WTC11 (cell line): ENCODE measurements around the gene SUPV3L1. TPM values are rescaled to one million over a fixed set of nuclear protein-coding genes. Genes with fewer than 3 reads are reported as not detected.
A peak's percentile ranks its signal among the peaks of the same experiment; 100 is the strongest.

Source experiments
- ATAC-seq: fragments of 200-7000 bp; cut with Tn5 transposase; 2 replicates; pipeline ENCODE4 v1.10.0; 2021; ENCODE audit warnings: mild to moderate bottlenecking, moderate library complexity
- CTCF ChIA-PET: fragments of 300-600 bp; sonication (Branson Sonifier 250); formaldehyde crosslinking; loops from one replicate; lab custom pipeline; 2021; ENCODE audit warnings: antibody characterized with exemption; lab: Charles Lee
- POLR2A ChIA-PET: fragments of 350-600 bp; sonication (Branson Sonifier 250); formaldehyde crosslinking; loops from one replicate; lab custom pipeline; 2021; ENCODE audit warnings: antibody characterized with exemption; lab: Charles Lee
- DNase-seq: peaks from one replicate; pipeline ENCODE4 v3.0.0; 2021; ENCODE audit warnings: low spot score
- H3K27ac Mint-ChIP-seq: 2 replicates; pipeline ENCODE4 v1.8.0; 2021; ENCODE audit warnings: mixed read lengths
- H3K27me3 Mint-ChIP-seq: 2 replicates; pipeline ENCODE4 v1.8.0; 2021; ENCODE audit warnings: low read depth, mild to moderate bottlenecking, moderate library complexity, mixed read lengths
- H3K36me3 Mint-ChIP-seq: 2 replicates; pipeline ENCODE4 v1.8.0; 2021; ENCODE audit warnings: mixed read lengths
- H3K4me1 Mint-ChIP-seq: 2 replicates; pipeline ENCODE4 v1.8.0; 2022; ENCODE audit warnings: mixed read lengths
- H3K4me3 Mint-ChIP-seq: 2 replicates; pipeline ENCODE4 v1.8.0; 2021; ENCODE audit warnings: mild to moderate bottlenecking, moderate library complexity, mixed read lengths
- H3K9me3 Mint-ChIP-seq: 2 replicates; pipeline ENCODE4 v1.8.0; 2021; ENCODE audit warnings: mixed read lengths
- ATF3 ChIP-seq: sonication (generic); formaldehyde crosslinking; conservative IDR thresholded peaks from 2 replicates; pipeline ENCODE4 v1.8.1; 2022; ENCODE audit warnings: mild to moderate bottlenecking, missing genetic modification reagents
- E2F1 ChIP-seq: sonication (generic); formaldehyde crosslinking; IDR thresholded peaks from 2 replicates; pipeline ENCODE4 v1.8.0; 2022; ENCODE audit warnings: mild to moderate bottlenecking, missing genetic modification reagents
- HMGA2 ChIP-seq: fragments of 250-450 bp; sonication (Bioruptor Pico); IDR thresholded peaks from 2 replicates; pipeline ENCODE4 v1.4.0; 2021; ENCODE audit warnings: mild to moderate bottlenecking, moderate library complexity
- KAT7 ChIP-seq: sonication (generic); formaldehyde crosslinking; IDR thresholded peaks from 2 replicates; pipeline ENCODE4 v1.8.1; 2023; ENCODE audit warnings: missing genetic modification reagents, mild to moderate bottlenecking, borderline replicate concordance
- MLX ChIP-seq: sonication (generic); formaldehyde crosslinking; IDR thresholded peaks from 2 replicates; pipeline ENCODE4 v1.8.1; 2023; ENCODE audit warnings: mild to moderate bottlenecking, missing genetic modification reagents, moderate library complexity
- NFYB ChIP-seq: sonication (generic); formaldehyde crosslinking; conservative IDR thresholded peaks from 2 replicates; pipeline ENCODE4 v1.8.0; 2022; ENCODE audit warnings: low read depth, missing genetic modification reagents
- PRDM15 ChIP-seq: sonication (generic); formaldehyde crosslinking; IDR thresholded peaks from 2 replicates; pipeline ENCODE4 v1.8.0; 2022; ENCODE audit warnings: missing genetic modification reagents
- PRRX2 ChIP-seq: fragments of 250-450 bp; sonication (Bioruptor Pico); IDR thresholded peaks from 2 replicates; pipeline ENCODE4 v1.8.0; 2021; ENCODE audit warnings: mild to moderate bottlenecking
- SMAD4 ChIP-seq: sonication (generic); formaldehyde crosslinking; IDR thresholded peaks from 2 replicates; pipeline ENCODE4 v1.8.0; 2022; ENCODE audit warnings: mild to moderate bottlenecking, missing genetic modification reagents
- SP1 ChIP-seq: sonication (generic); formaldehyde crosslinking; conservative IDR thresholded peaks from 2 replicates; pipeline ENCODE4 v1.8.1; 2022; ENCODE audit warnings: missing genetic modification reagents
- ZBTB21 ChIP-seq: sonication (generic); formaldehyde crosslinking; IDR thresholded peaks from 2 replicates; pipeline ENCODE4 v1.8.1; 2023; ENCODE audit warnings: mild to moderate bottlenecking, missing genetic modification reagents, borderline replicate concordance
- ZNF219 ChIP-seq: sonication (generic); formaldehyde crosslinking; IDR thresholded peaks from 2 replicates; pipeline ENCODE4 v1.8.0; 2023; ENCODE audit warnings: missing genetic modification reagents, mild to moderate bottlenecking, borderline replicate concordance
- total RNA-seq: library from RNA; stranded (reverse); gene quantifications from 3 replicates; pipeline ENCODE4 v1.2.3, GENCODE V29; 2021
- TF ChIP-seq, protein P1 (sequence below): sonication (generic); formaldehyde crosslinking; IDR thresholded peaks from 2 replicates; pipeline ENCODE4 v1.8.1; 2022; ENCODE audit warnings: low read depth, missing genetic modification reagents, borderline replicate concordance
- TF ChIP-seq, protein P2 (sequence below): fragments of 250-450 bp; sonication (Bioruptor Pico); IDR thresholded peaks from 2 replicates; pipeline ENCODE4 v1.9.0; 2021; ENCODE audit warnings: mild to moderate bottlenecking
- TF ChIP-seq, protein P3 (sequence below): fragments of 250-450 bp; sonication (Bioruptor Pico); IDR thresholded peaks from 2 replicates; pipeline ENCODE4 v1.9.0; 2021; ENCODE audit warnings: moderate library complexity, mild to moderate bottlenecking, inconsistent platforms, borderline replicate concordance
- TF ChIP-seq, protein P4 (sequence below): fragments of 250-450 bp; sonication (Bioruptor Pico); IDR thresholded peaks from 2 replicates; pipeline ENCODE4 v1.9.0; 2021; ENCODE audit warnings: mild to moderate bottlenecking
- TF ChIP-seq, protein P5 (sequence below): sonication (generic); formaldehyde crosslinking; IDR thresholded peaks from 2 replicates; pipeline ENCODE4 v1.8.1; 2023; ENCODE audit warnings: mild to moderate bottlenecking, missing genetic modification reagents, moderate library complexity

Gene SUPV3L1
- total RNA-seq, 1 experiment from 2014 or later = 41.2 TPM

DNA sequence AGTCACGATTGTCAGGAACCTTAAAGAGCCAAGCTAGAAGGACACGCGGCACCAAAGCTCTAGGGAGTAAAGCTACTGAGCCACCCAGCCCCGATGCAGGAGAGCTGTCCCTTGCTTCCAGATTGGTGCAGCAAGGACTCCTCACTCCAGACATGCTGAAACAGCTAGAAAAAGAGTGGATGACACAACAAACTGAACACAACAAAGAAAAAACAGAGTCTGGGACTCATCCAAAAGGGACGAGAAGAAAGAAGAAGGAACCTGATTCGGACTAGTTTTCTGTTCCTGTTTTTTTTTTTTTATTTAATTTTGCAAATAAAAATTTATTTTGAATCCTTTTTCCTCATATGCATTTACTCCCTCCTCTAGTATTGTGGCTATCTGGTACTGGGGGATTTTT is 28.7 kb downstream of the SUPV3L1 start (continued):
- TF ChIP-seq, protein P1, sequence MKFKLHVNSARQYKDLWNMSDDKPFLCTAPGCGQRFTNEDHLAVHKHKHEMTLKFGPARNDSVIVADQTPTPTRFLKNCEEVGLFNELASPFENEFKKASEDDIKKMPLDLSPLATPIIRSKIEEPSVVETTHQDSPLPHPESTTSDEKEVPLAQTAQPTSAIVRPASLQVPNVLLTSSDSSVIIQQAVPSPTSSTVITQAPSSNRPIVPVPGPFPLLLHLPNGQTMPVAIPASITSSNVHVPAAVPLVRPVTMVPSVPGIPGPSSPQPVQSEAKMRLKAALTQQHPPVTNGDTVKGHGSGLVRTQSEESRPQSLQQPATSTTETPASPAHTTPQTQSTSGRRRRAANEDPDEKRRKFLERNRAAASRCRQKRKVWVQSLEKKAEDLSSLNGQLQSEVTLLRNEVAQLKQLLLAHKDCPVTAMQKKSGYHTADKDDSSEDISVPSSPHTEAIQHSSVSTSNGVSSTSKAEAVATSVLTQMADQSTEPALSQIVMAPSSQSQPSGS (CRISPR knock-in tag) = no peak

DNA sequence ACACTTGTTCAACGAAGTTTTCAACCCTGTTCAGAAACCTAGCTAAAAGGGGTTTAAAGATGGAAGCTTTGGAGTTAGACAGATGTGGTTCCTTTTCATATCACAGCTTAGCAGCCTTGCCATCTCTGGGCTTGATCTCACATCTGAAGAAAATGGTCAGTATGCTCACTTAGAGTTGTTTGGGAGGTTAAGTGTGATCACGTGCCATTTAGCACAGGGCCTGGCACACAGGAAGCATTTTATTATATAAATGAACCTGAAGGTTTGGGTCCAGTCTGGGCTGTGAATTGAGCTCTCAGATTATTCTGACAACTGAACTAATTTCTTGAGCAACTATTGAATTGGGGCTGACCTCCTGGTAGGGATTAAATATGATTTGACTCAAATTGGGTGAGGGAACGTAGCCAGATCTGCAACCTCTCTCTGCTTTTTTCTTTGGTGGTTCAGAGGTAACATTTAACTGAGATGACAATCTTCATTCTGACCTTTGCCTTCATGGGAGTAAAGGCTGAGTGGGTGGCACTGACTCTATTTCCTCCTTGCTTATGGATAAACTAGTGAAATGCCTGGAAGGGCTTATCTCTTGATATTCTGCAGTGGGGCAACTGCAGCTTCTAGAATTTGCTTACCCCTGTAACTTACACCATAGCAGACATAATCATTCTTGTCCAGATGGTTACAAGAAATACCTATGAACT is 29.9 kb downstream of the SUPV3L1 start:
- ATAC-seq (no peak), DNase-seq (no peak)
- TF ChIP-seq, protein P2, sequence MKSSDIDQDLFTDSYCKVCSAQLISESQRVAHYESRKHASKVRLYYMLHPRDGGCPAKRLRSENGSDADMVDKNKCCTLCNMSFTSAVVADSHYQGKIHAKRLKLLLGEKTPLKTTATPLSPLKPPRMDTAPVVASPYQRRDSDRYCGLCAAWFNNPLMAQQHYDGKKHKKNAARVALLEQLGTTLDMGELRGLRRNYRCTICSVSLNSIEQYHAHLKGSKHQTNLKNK (CRISPR knock-in tag) = no peak
- TF ChIP-seq KAT7 (CRISPR knock-in tag) (no peak), E2F1 (CRISPR knock-in tag) (no peak), ZNF219 (CRISPR knock-in tag) (no peak), SP1 (CRISPR knock-in tag) (no peak), PRRX2 (no peak), NFYB (CRISPR knock-in tag) (no peak), HMGA2 (CRISPR knock-in tag) (no peak)
- TF ChIP-seq, protein P3, sequence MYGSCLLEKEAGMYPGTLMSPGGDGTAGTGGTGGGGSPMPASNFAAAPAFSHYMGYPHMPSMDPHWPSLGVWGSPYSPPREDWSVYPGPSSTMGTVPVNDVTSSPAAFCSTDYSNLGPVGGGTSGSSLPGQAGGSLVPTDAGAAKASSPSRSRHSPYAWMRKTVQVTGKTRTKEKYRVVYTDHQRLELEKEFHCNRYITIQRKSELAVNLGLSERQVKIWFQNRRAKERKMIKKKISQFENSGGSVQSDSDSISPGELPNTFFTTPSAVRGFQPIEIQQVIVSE = no peak
- no peaks in the 10 kb centered on the region for H3K27me3 Mint-ChIP-seq
- peaks cover 26% of the 10 kb centered on the region for H3K36me3 Mint-ChIP-seq
- POLR2A ChIA-PET = interaction anchor here (0.7 kb wide), 1 partner anchor 310 kb away, joined by 7 read pairs; no protein-coding TSS in a partner anchor
- H3K4me1 Mint-ChIP-seq = no peaks in the 10 kb centered on the region
- no peaks in the 10 kb centered on the region for H3K9me3 Mint-ChIP-seq
- H3K4me3 Mint-ChIP-seq = no peak overlapping the region
- CTCF ChIA-PET = interaction anchor here (0.6 to 1.5 kb wide), 3 partner anchors 12 to 183 kb away, joined by 3 to 5 read pairs (median 5); no protein-coding TSS in a partner anchor
- H3K27ac Mint-ChIP-seq = 0 out of 2 replicates have a peak overlapping the region, but pooled peaks have one; percentile 24

DNA sequence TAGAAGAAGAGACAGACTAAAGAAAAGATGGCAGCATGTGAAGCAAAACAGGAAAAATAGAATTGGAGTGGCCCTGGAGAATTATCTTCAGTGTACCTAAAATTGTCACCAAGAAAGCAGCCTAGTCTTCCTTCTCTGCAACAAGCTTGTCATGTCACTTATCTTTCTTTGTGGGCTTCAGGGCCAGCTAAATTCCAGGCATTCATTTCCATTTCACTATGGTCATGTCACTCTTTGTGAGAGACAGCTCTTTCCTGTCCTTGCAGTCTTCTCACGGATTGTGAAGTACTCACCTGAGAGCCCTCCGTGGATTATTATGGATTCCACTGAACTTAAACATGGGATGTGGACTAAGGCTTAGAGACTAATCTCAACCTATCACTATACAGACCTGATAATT is 31.1 kb downstream of the SUPV3L1 start:
- Mint-ChIP-seq H3K36me3 (peaks cover 22% of the 10 kb centered on the region), H3K27me3 (no peaks in the 10 kb centered on the region), H3K4me1 (no peaks in the 10 kb centered on the region), H3K27ac (no peak overlapping the region), H3K9me3 (no peaks in the 10 kb centered on the region), H3K4me3 (no peak overlapping the region)
- ChIA-PET POLR2A (no interaction called here), CTCF (interaction anchor here (1.3 to 2.0 kb wide), 3 partner anchors 11 to 197 kb away, joined by 5 to 9 read pairs (median 5); no protein-coding TSS in a partner anchor)
- DNase-seq (no peak), ATAC-seq (no peak)
- TF ChIP-seq HMGA2 (CRISPR knock-in tag) = no peak
- no peak for TF ChIP-seq SMAD4
- TF ChIP-seq, protein P4, sequence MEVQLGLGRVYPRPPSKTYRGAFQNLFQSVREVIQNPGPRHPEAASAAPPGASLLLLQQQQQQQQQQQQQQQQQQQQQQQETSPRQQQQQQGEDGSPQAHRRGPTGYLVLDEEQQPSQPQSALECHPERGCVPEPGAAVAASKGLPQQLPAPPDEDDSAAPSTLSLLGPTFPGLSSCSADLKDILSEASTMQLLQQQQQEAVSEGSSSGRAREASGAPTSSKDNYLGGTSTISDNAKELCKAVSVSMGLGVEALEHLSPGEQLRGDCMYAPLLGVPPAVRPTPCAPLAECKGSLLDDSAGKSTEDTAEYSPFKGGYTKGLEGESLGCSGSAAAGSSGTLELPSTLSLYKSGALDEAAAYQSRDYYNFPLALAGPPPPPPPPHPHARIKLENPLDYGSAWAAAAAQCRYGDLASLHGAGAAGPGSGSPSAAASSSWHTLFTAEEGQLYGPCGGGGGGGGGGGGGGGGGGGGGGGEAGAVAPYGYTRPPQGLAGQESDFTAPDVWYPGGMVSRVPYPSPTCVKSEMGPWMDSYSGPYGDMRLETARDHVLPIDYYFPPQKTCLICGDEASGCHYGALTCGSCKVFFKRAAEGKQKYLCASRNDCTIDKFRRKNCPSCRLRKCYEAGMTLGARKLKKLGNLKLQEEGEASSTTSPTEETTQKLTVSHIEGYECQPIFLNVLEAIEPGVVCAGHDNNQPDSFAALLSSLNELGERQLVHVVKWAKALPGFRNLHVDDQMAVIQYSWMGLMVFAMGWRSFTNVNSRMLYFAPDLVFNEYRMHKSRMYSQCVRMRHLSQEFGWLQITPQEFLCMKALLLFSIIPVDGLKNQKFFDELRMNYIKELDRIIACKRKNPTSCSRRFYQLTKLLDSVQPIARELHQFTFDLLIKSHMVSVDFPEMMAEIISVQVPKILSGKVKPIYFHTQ (CRISPR knock-in tag) = no peak
- TF ChIP-seq MLX (CRISPR knock-in tag) = no peak
- TF ChIP-seq ZBTB21 (CRISPR knock-in tag) = no peak
- TF ChIP-seq, protein P5, sequence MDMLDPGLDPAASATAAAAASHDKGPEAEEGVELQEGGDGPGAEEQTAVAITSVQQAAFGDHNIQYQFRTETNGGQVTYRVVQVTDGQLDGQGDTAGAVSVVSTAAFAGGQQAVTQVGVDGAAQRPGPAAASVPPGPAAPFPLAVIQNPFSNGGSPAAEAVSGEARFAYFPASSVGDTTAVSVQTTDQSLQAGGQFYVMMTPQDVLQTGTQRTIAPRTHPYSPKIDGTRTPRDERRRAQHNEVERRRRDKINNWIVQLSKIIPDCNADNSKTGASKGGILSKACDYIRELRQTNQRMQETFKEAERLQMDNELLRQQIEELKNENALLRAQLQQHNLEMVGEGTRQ = no peak
- TF ChIP-seq ATF3 (CRISPR knock-in tag) = no peak
- TF ChIP-seq PRDM15 (CRISPR knock-in tag) = no peak
